GM19438 (cell line): Measurements from ENCODE around the gene CDK15.

Source experiments
- ATAC-seq: cut with Tn5 transposase; IDR thresholded peaks from one replicate; pipeline ENCODE4 v1.9.1; 2021; ENCODE audit warnings: low read depth; ENCODE audit not compliant: unreplicated experiment

The CDK15 gene

DNA sequence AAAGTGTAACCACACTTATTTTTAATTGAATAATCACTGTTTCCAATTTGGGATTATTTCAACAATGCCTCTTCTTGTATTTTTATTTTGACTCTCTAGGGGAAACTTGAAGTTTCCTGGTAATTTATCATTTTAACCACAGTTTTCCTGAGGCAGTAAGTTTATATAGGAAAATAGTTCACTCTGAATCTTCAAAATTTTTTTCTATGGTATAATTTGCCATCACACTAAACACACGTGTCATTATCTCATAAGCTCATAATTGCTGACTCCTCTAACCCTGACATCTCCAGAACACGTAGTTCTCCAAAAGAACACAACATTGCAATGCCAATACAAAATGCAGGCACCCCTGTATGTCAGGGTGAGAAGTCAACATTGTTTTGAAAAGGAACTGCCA is 125.1 kb downstream of the CDK15 start:
- no peak for ATAC-seq

DNA sequence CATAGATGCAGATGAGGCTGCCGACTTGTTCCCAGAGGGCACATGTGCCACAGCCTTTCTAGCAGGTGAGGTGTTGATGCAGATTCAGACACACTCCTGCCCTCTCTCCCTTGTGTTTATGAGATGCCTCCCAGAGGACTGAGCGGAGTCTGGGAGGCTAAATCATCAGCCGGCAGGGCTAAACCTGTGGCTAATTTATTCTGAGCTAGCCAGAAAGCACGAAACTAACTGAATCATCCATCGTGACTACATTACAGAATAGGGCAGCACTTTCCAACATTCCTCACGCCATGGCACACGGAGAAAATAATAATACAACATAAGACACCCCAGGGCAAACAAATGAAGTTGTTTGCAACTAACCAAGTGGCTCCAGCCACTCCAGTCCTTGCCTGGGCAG is 125.6 kb downstream of the CDK15 start:
- ATAC-seq = no peak

- no peak for ATAC-seq
Observed at GRCh38 chr2:201932511-201932910, 126.2 kb downstream of the CDK15 start.

DNA sequence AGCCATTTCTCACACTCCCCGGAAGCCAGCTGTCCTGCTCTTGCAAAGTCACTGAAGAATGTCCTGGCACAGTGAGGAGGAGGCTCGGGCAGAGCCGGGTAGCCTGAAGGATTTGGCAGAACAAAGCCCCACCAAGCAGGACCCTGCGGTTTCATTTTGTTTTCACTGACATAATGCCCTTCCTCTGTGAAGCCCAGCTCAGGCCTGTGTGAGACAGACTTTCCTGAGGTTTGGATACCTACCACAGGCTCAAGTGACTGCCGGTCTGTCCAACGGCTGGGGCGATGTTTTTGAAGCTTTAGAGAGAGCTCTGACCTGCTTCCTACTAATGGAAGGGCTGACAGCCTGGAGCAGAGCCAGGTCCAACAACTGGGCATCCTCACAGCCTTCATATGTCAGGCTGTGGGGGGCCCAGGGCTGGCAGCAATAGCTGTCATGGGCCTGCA is 127.5 kb downstream of the CDK15 start:
- no peak for ATAC-seq

- ATAC-seq = no peak
Observed at GRCh38 chr2:201936817-201937216, 130.5 kb downstream of the CDK15 start.

- no peak for ATAC-seq
Observed at GRCh38 chr2:201937343-201937742, 131.0 kb downstream of the CDK15 start.

- ATAC-seq = no peak
Observed at GRCh38 chr2:201938156-201938775, 131.9 kb downstream of the CDK15 start.

- no peak for ATAC-seq
Observed at GRCh38 chr2:201938781-201939180, 132.4 kb downstream of the CDK15 start.

DNA sequence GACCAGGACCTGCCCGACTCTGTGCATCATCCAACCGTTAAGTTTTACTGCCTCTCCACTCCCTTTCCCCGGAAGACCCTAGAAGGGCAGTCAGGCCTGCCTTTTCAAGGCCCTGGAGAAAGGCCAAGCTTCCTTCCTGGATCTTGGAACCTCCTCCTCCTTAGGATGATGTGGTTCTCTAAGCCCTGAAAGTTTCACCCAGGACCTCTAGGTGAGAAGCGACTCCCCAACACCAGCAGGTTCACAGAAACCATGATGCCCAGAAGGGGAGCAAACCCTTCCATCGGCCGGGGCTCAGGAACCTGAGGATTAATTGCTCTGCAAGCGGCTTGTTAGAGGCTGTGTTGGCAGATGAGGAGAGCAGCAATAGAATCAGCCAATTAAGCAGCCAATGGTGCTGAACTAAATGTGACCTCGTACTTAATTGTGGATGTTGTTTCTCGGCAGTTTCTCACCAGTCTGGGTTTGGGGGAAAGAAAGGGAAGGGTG is 133.2 kb downstream of the CDK15 start:
- no peak for ATAC-seq

DNA sequence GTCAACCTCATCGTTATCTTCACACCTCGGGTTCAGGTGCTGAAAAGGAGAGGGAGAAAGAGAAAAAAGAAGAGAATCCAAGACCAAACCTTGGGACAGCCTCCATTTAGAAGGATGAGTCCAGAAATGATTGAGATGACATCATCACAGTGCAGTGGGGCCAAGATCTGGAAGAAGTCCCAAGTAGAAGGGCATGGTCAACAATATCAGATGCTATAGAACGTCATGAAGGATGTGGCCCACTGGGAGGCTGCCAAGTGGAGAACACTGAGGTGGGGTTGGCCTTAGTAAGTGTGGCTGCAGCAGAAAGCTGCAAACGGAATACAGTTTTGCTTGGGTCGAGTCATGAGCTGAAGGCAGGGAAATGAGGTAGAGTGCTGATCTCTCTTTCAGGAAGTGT is 136.2 kb downstream of the CDK15 start:
- no peak for ATAC-seq
